A549 (cell line): ENCODE data around the gene PALM3. TPM values are rescaled to one million over a fixed set of nuclear protein-coding genes. Genes with fewer than 3 reads are reported as not detected.
"Not testable (repeated sequence)": the region's sequence is repeated elsewhere in the genome, so short reads cannot be mapped to it uniquely, and the experiment has no call there.

Source experiments
- ATAC-seq, 2 experiments: fragments of 200-7000 bp in 1 of 2; fragments of >200 bp in 1 of 2; cut with Nextera tagmentation in 1 of 2; cut with Tn5 transposase in 1 of 2; 3 replicates each; pipeline versions ENCODE4 v1.8.0 to v1.9.1; 2018 to 2020; ENCODE audit warnings: mild to moderate bottlenecking in 1 of 2, moderate library complexity in 1 of 2
- CTCF ChIA-PET: fragments of 300-600 bp; sonication (Branson Sonifier 250); formaldehyde crosslinking; extraction: SDS; loops from one replicate; lab custom pipeline; 2021; ENCODE audit warnings: antibody characterized with exemption, inconsistent platforms; lab: Yijun Ruan, JAX
- POLR2A ChIA-PET: fragments of 350-600 bp; formaldehyde crosslinking; extraction: SDS; loops from one replicate; lab custom pipeline; 2021; ENCODE audit warnings: antibody characterized with exemption, inconsistent platforms; lab: Yijun Ruan, JAX
- DNase-seq, 2 experiments: peaks; one replicate each; pipeline versions ENCODE4 v3.0.0 to v3.0.0-alpha.2; 2011 to 2016; ENCODE audit warnings: low read depth in 1 of 2, low spot score in 1 of 2
- FAIRE-seq: peaks from 2 replicates; lab custom pipeline; 2011; peaks lifted over from hg19 to GRCh38; lab: Jason Lieb, UNC
- H3K27ac ChIP-seq, 2 experiments: fragments of >200 bp; sonication (Bioruptor Twin); formaldehyde crosslinking; 3 replicates each; pipeline ENCODE4 v1.5.1; 2016 to 2017
- H3K4me1 ChIP-seq: fragments of >200 bp; sonication (Bioruptor Twin); formaldehyde crosslinking; 3 replicates; pipeline ENCODE4 v1.6.1; 2016
- H3K4me2 ChIP-seq: fragments of >200 bp; sonication (Bioruptor Twin); formaldehyde crosslinking; 3 replicates; pipeline ENCODE4 v1.6.1; 2016
- H3K4me3 ChIP-seq: fragments of >200 bp; sonication (Bioruptor Twin); formaldehyde crosslinking; 3 replicates; pipeline ENCODE4 v1.5.1; 2016
- H3K9me3 ChIP-seq: fragments of >200 bp; sonication (Bioruptor Twin); formaldehyde crosslinking; 3 replicates; pipeline ENCODE4 v1.6.1; 2016
- ATOH8 ChIP-seq: fragments of 250-450 bp; sonication (Bioruptor Pico); IDR thresholded peaks from 2 replicates; pipeline ENCODE4 v1.5.0; 2020; ENCODE audit warnings: low read depth, mild to moderate bottlenecking, moderate library complexity
- BHLHE40 ChIP-seq: IDR thresholded peaks from 2 replicates; pipeline ENCODE4 v1.6.1; 2012; ENCODE audit warnings: low read depth, low read length, inconsistent platforms
- CBX2 ChIP-seq: fragments of 200-600 bp; sonication (generic); IDR thresholded peaks from 2 replicates; pipeline ENCODE4 v1.6.1; 2016; ENCODE audit warnings: low read depth, mild to moderate bottlenecking, borderline replicate concordance
- CEBPB ChIP-seq, 2 experiments: fragments of >200 bp in 1 of 2; sonication (Bioruptor Twin) in 1 of 2; formaldehyde crosslinking in 1 of 2; IDR thresholded peaks; 2 replicates each; pipeline ENCODE4 v1.6.1; 2012 to 2016
- CHD4 ChIP-seq: fragments of 200-600 bp; sonication (generic); IDR thresholded peaks from 2 replicates; pipeline ENCODE4 v1.6.1; 2016; ENCODE audit warnings: antibody characterized with exemption, mild to moderate bottlenecking, borderline replicate concordance
- EHF ChIP-seq: fragments of 250-450 bp; sonication (Bioruptor Pico); IDR thresholded peaks from 2 replicates; pipeline ENCODE4 v1.5.0; 2020; ENCODE audit warnings: mild to moderate bottlenecking
- EHMT2 ChIP-seq: fragments of 200-600 bp; sonication (generic); IDR thresholded peaks from 2 replicates; pipeline ENCODE4 v1.6.1; 2016; ENCODE audit warnings: antibody characterized with exemption, low read depth, mild to moderate bottlenecking, moderate library complexity
- EP300 ChIP-seq, 2 experiments: fragments of >200 bp; sonication (Bioruptor Twin); formaldehyde crosslinking; IDR thresholded peaks; 2 replicates in 1 of 2; 3 replicates in 1 of 2; pipeline ENCODE4 v1.6.1; 2016 to 2017
- FOSB ChIP-seq: fragments of 250-450 bp; sonication (Bioruptor Pico); IDR thresholded peaks from 2 replicates; pipeline ENCODE4 v1.5.0; 2020; ENCODE audit warnings: mild to moderate bottlenecking, moderate library complexity
- FOSL2 ChIP-seq, 2 experiments: fragments of 450-650 bp in 1 of 2; fragments of >200 bp in 1 of 2; sonication (Bioruptor Twin) in 1 of 2; formaldehyde crosslinking; IDR thresholded peaks; 2 replicates each; pipeline versions ENCODE4 v1.5.0 to v1.6.1; 2016 to 2020; ENCODE audit warnings: mild to moderate bottlenecking in 1 of 2, moderate library complexity in 1 of 2
- HDAC2 ChIP-seq: fragments of 200-600 bp; sonication (generic); IDR thresholded peaks from 2 replicates; pipeline ENCODE4 v1.6.1; 2016
- HEYL ChIP-seq: fragments of 250-450 bp; sonication (Bioruptor Pico); IDR thresholded peaks from 2 replicates; pipeline ENCODE4 v1.8.0; 2021; ENCODE audit warnings: mild to moderate bottlenecking, moderate library complexity
- HMGXB4 ChIP-seq: fragments of 250-450 bp; sonication (Bioruptor Pico); IDR thresholded peaks from 2 replicates; pipeline ENCODE4 v1.5.0; 2021; ENCODE audit warnings: mild to moderate bottlenecking, moderate library complexity, borderline replicate concordance
- HOXB5 ChIP-seq: fragments of 250-450 bp; sonication (Bioruptor Pico); IDR thresholded peaks from 2 replicates; pipeline ENCODE4 v1.5.0; 2020; ENCODE audit warnings: mild to moderate bottlenecking, moderate library complexity
- JUN ChIP-seq, 2 experiments: fragments of >200 bp; sonication (Bioruptor Twin); formaldehyde crosslinking; IDR thresholded peaks; 2 replicates in 1 of 2; 3 replicates in 1 of 2; pipeline ENCODE4 v1.6.1; 2016 to 2017
- JUNB ChIP-seq: fragments of >200 bp; sonication (Bioruptor Twin); formaldehyde crosslinking; IDR thresholded peaks from 2 replicates; pipeline ENCODE4 v1.6.1; 2016
- NR3C1 ChIP-seq: fragments of >200 bp; sonication (Bioruptor Twin); formaldehyde crosslinking; IDR thresholded peaks from 3 replicates; pipeline ENCODE4 v1.6.1; 2017
- POLR2AphosphoS2 ChIP-seq: conservative IDR thresholded peaks from 2 replicates; pipeline ENCODE4 v1.6.1; 2012; ENCODE audit warnings: low read length, improper control_type of control experiment, inconsistent platforms
- RFX5 ChIP-seq: fragments of 450-650 bp; IDR thresholded peaks from 2 replicates; pipeline ENCODE4 v1.7.1; 2014; ENCODE audit warnings: antibody characterized with exemption, mild to moderate bottlenecking, moderate library complexity
- RNF2 ChIP-seq: fragments of 200-600 bp; sonication (generic); IDR thresholded peaks from 2 replicates; pipeline ENCODE4 v1.6.1; 2016; ENCODE audit warnings: low read depth, mild to moderate bottlenecking, antibody characterized with exemption, moderate library complexity, borderline replicate concordance
- ZSCAN20 ChIP-seq: fragments of 250-450 bp; sonication (Bioruptor Pico); IDR thresholded peaks from 2 replicates; pipeline ENCODE4 v1.8.0; 2022; ENCODE audit warnings: mild to moderate bottlenecking, moderate library complexity
- WGBS: methylation state at CpG from one replicate; pipeline ENCODE4 v1.1.6; 2017; ENCODE audit errors: missing lambda C conversion rate; 5-methylcytosine and 5-hydroxymethylcytosine counted together
- polyA plus RNA-seq, 4 experiments: library from polyadenylated mRNA; depleted of rRNA in 3 of 4; stranded (reverse); fragments of >200 nt; fragmentation: RNase III in 1 of 4; extraction: RNeasy Plus Mini Kit Qiagen cat#74134 plus additional on column Dnase treatment in 1 of 4; gene quantifications; 2 replicates in 3 of 4; 3 replicates in 1 of 4; pipeline ENCODE4 v1.2.3, GENCODE V29; 2011 to 2017
- TF ChIP-seq, protein P1 (sequence below): IDR thresholded peaks from 2 replicates; pipeline ENCODE4 v1.6.1; 2012; ENCODE audit warnings: low read depth, borderline replicate concordance
- TF ChIP-seq, protein P2 (sequence below): fragments of 450-650 bp; IDR thresholded peaks from 2 replicates; pipeline ENCODE4 v1.6.1; 2014; ENCODE audit warnings: antibody characterized with exemption
- TF ChIP-seq, protein P3 (sequence below): fragments of >200 bp; sonication (Bioruptor Twin); formaldehyde crosslinking; IDR thresholded peaks from 3 replicates; pipeline ENCODE4 v1.5.1; 2016

The PALM3 gene
- polyA plus RNA-seq, 2 of the 4 experiments (the other 2 are of a cell fraction), result 0.96 to 12.1 TPM

GRCh38 chr19:14052470-14052869 lies 9.4 kb downstream of the PALM3 start:
- DNase-seq, result no peak

DNA sequence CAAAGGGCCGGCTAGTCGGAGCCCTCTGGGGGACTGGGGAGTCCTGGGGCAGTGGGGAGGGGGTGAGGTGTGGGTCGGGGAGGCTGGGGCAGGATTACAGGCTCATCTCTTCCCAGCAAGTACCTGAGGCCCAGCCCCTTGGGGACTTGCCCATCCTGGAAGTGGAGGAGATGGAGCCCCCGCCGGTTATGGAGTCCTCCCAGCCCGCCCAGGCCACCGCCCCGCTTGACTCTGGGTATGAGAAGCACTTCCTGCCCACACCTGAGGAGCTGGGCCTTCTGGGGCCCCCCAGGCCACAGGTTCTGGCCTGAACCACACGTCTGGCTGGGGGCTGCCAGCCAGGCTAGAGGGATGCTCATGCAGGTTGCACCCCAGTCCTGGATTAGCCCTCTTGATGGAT lies 9.9 kb downstream of the PALM3 start:
- Histone ChIP-seq H3K4me1 (no peaks in the 10 kb centered on the region), H3K27ac (no peak overlapping the region), H3K9me3 (0 out of 3 replicates have a peak, but pooled peaks cover 3% of the 10 kb centered on the region), H3K4me2 (no peak overlapping the region), H3K4me3 (no peak overlapping the region)
- CTCF ChIA-PET, result interaction anchor here (1.2 to 1.8 kb wide), 6 partner anchors 9 to 172 kb away, joined by 3 to 9 read pairs (median 6); partner anchors contain the start of genes IL27RA and PALM3
- POLR2A ChIA-PET, result no interaction called here
- DNase-seq (no peak), ATAC-seq (no peak), FAIRE-seq (no peak)
- no peak for TF ChIP-seq HOXB5 (CRISPR knock-in tag)
- WGBS, result 40% methylated on average over 1 of the region's 9 CpGs

More at GRCh38 chr19:14052470-14052869, 9.4 kb downstream of the PALM3 start:
- no peak for TF ChIP-seq JUN (IDR thresholded peaks at IDR 0.05)
- no peak for TF ChIP-seq HDAC2
- TF ChIP-seq NR3C1, result no peak
- TF ChIP-seq CHD4, result no peak
- no peak for TF ChIP-seq EHMT2
- no peak for TF ChIP-seq RNF2
- TF ChIP-seq, protein P1, sequence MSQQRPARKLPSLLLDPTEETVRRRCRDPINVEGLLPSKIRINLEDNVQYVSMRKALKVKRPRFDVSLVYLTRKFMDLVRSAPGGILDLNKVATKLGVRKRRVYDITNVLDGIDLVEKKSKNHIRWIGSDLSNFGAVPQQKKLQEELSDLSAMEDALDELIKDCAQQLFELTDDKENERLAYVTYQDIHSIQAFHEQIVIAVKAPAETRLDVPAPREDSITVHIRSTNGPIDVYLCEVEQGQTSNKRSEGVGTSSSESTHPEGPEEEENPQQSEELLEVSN, result no peak
- TF ChIP-seq HEYL, result no peak
- no peak for TF ChIP-seq CBX2
- no peak overlapping the region for H3K27ac ChIP-seq
- no peak overlapping the region for H3K4me2 ChIP-seq
- WGBS, result 76% methylated on average over 6 of the region's 6 CpGs
- ChIA-PET CTCF (interaction anchor here (0.6 to 1.8 kb wide), 6 partner anchors 9 to 34 kb away, joined by 3 to 9 read pairs (median 6); partner anchors contain the start of genes IL27RA and PALM3), POLR2A (no interaction called here)
- H3K9me3 ChIP-seq, result 0 out of 3 replicates have a peak, but pooled peaks cover 3% of the 10 kb centered on the region
- ATAC-seq, result no peak
- no peaks in the 10 kb centered on the region for H3K4me1 ChIP-seq
- no peak overlapping the region for H3K4me3 ChIP-seq
- FAIRE-seq, result no peak

DNA sequence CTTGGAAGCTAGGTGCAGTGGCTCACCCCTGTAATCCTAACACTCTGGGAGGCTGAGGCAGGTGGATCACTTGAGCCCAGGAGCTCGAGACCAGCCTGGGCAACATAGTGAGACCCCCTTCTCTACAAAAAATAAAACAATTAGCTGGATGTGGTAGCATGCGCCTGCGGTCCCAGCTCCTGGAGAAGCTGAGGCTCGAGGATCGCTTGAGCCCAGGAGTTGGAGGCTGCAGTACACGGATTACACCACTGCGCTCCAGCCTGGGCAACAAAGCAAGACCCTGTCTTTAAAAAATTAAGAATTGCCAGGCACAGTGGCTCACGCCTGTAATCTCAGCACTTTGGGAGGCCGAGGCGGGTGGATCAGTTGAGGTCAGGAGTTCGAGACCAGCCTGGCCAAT lies 10.9 kb downstream of the PALM3 start:
- H3K4me3 ChIP-seq, H3K4me2 ChIP-seq, DNase-seq, H3K4me1 ChIP-seq, H3K27ac ChIP-seq, H3K9me3 ChIP-seq, ATAC-seq, POLR2A ChIA-PET, FAIRE-seq: not testable (repeated sequence)
- 93% methylated on average over 11 of the region's 11 CpGs for WGBS
- CTCF ChIA-PET, result interaction anchor here (1.1 to 4.2 kb wide), 5 partner anchors 8 to 171 kb away, joined by 3 to 33 read pairs (median 5); no protein-coding TSS in a partner anchor

GRCh38 chr19:14050512-14050911 lies 11.4 kb downstream of the PALM3 start:
- no peak for DNase-seq
- H3K9me3 ChIP-seq, result 0 out of 3 replicates have a peak, but pooled peaks cover 3% of the 10 kb centered on the region
- POLR2A ChIA-PET, result no interaction called here
- 94% methylated on average over 4 of the region's 4 CpGs for WGBS
- no peak for ATAC-seq
- TF ChIP-seq HMGXB4 (CRISPR knock-in tag), result no peak
- TF ChIP-seq BHLHE40, result no peak
- TF ChIP-seq FOSB (CRISPR knock-in tag), result no peak
- TF ChIP-seq, protein P2, sequence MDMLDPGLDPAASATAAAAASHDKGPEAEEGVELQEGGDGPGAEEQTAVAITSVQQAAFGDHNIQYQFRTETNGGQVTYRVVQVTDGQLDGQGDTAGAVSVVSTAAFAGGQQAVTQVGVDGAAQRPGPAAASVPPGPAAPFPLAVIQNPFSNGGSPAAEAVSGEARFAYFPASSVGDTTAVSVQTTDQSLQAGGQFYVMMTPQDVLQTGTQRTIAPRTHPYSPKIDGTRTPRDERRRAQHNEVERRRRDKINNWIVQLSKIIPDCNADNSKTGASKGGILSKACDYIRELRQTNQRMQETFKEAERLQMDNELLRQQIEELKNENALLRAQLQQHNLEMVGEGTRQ, result no peak
- no peak for TF ChIP-seq EHF (CRISPR knock-in tag)
- TF ChIP-seq CEBPB (IDR thresholded peaks at IDR 0.05), result no peak
- TF ChIP-seq POLR2AphosphoS2, result no peak
- TF ChIP-seq NR3C1, result no peak
- TF ChIP-seq ATOH8, result no peak
- no peak for TF ChIP-seq FOSL2 (IDR thresholded peaks at IDR 0.05)
- no peak for TF ChIP-seq FOSL2 (CRISPR knock-in tag; IDR thresholded peaks at IDR 0.05)
- TF ChIP-seq, protein P1, result no peak
- TF ChIP-seq, protein P3, sequence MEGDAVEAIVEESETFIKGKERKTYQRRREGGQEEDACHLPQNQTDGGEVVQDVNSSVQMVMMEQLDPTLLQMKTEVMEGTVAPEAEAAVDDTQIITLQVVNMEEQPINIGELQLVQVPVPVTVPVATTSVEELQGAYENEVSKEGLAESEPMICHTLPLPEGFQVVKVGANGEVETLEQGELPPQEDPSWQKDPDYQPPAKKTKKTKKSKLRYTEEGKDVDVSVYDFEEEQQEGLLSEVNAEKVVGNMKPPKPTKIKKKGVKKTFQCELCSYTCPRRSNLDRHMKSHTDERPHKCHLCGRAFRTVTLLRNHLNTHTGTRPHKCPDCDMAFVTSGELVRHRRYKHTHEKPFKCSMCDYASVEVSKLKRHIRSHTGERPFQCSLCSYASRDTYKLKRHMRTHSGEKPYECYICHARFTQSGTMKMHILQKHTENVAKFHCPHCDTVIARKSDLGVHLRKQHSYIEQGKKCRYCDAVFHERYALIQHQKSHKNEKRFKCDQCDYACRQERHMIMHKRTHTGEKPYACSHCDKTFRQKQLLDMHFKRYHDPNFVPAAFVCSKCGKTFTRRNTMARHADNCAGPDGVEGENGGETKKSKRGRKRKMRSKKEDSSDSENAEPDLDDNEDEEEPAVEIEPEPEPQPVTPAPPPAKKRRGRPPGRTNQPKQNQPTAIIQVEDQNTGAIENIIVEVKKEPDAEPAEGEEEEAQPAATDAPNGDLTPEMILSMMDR, result no peak
- TF ChIP-seq ZSCAN20 (CRISPR knock-in tag), result no peak
- no peak for TF ChIP-seq JUNB
- TF ChIP-seq EP300 (IDR thresholded peaks at IDR 0.05), result no peak
- no peak for TF ChIP-seq RFX5
- H3K4me1 ChIP-seq, result no peaks in the 10 kb centered on the region
- FAIRE-seq, result no peak
- H3K4me2 ChIP-seq, result no peak overlapping the region
- H3K4me3 ChIP-seq, result no peak overlapping the region
- CTCF ChIA-PET, result interaction anchor here (1.1 to 4.2 kb wide), 4 partner anchors 8 to 170 kb away, joined by 3 to 33 read pairs (median 7); no protein-coding TSS in a partner anchor
- H3K27ac ChIP-seq, result no peak overlapping the region
